ENCODE data around the gene NRG2. TPM values are rescaled to one million over a fixed set of nuclear protein-coding genes. Genes with fewer than 3 reads are reported as not detected.

Gene NRG2
- total and polyA plus RNA-seq, 2 experiments from 2014 or later = 0.37 to 1.3 TPM

DNA sequence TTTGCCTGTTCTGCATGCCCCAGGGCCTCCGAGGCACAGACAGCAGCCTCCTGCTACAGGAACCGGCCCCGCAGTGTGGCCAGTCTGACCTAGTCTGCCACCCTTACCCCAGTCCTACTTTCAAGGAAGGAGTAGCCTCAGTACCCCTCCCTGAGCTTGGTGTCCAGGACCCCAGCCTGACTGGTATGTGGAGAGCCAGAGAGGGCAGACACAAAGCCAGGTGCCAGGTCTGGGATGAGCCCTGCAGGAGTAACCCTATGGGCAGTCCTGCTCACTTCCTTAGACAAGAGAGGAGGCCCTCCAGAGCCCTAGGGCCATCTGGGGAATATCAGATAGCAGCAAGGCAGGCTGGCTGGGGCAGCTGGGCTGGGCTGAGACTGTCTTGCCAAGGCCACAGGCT is 67.8 kb downstream of the NRG2 start:
- no peaks in the 10 kb centered on the region for H3K36me3 Mint-ChIP-seq (ENCODE audit: low read depth)
- H3K27me3 Mint-ChIP-seq (ENCODE audit: insufficient read depth, low read depth, poor library complexity) = peaks cover 3% of the 10 kb centered on the region
- H3K27ac ChIP-seq (ENCODE audit: low read depth) = no peak overlapping the region
- ATAC-seq (no peak; the same call in 2 of the 3 replicates), DNase-seq (ENCODE audit: low spot score) (no peak)
- H3K9me3 Mint-ChIP-seq = no peaks in the 10 kb centered on the region
- no peaks in the 10 kb centered on the region for H3K4me1 ChIP-seq (ENCODE audit: insufficient read depth)
- no peaks in the 10 kb centered on the region for H3K4me1 Mint-ChIP-seq
- H3F3A ChIP-seq (replicated peaks; ENCODE audit: low read depth) = no peaks in the 10 kb centered on the region
- H3K27me3 ChIP-seq (ENCODE audit: insufficient read depth) = no peaks in the 10 kb centered on the region
- no peak overlapping the region for H3K4me3 ChIP-seq
- TF ChIP-seq EZH2phosphoT487 (IDR thresholded peaks at IDR 0.05; ENCODE audit: unreplicated experiment) (no peak), ZNF114 (CRISPR knock-in tag; IDR thresholded peaks at IDR 0.05) (no peak), JUNB (IDR thresholded peaks at IDR 0.05; ENCODE audit: unreplicated experiment) (no peak), NANOG (IDR thresholded peaks at IDR 0.05; ENCODE audit: borderline replicate concordance) (no peak), CREB1 (CRISPR knock-in tag; IDR thresholded peaks at IDR 0.05; ENCODE audit: low read depth) (no peak)
- TF ChIP-seq, protein P1, sequence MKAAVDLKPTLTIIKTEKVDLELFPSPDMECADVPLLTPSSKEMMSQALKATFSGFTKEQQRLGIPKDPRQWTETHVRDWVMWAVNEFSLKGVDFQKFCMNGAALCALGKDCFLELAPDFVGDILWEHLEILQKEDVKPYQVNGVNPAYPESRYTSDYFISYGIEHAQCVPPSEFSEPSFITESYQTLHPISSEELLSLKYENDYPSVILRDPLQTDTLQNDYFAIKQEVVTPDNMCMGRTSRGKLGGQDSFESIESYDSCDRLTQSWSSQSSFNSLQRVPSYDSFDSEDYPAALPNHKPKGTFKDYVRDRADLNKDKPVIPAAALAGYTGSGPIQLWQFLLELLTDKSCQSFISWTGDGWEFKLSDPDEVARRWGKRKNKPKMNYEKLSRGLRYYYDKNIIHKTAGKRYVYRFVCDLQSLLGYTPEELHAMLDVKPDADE (IDR thresholded peaks at IDR 0.05) = no peak
- TF ChIP-seq, protein P2, sequence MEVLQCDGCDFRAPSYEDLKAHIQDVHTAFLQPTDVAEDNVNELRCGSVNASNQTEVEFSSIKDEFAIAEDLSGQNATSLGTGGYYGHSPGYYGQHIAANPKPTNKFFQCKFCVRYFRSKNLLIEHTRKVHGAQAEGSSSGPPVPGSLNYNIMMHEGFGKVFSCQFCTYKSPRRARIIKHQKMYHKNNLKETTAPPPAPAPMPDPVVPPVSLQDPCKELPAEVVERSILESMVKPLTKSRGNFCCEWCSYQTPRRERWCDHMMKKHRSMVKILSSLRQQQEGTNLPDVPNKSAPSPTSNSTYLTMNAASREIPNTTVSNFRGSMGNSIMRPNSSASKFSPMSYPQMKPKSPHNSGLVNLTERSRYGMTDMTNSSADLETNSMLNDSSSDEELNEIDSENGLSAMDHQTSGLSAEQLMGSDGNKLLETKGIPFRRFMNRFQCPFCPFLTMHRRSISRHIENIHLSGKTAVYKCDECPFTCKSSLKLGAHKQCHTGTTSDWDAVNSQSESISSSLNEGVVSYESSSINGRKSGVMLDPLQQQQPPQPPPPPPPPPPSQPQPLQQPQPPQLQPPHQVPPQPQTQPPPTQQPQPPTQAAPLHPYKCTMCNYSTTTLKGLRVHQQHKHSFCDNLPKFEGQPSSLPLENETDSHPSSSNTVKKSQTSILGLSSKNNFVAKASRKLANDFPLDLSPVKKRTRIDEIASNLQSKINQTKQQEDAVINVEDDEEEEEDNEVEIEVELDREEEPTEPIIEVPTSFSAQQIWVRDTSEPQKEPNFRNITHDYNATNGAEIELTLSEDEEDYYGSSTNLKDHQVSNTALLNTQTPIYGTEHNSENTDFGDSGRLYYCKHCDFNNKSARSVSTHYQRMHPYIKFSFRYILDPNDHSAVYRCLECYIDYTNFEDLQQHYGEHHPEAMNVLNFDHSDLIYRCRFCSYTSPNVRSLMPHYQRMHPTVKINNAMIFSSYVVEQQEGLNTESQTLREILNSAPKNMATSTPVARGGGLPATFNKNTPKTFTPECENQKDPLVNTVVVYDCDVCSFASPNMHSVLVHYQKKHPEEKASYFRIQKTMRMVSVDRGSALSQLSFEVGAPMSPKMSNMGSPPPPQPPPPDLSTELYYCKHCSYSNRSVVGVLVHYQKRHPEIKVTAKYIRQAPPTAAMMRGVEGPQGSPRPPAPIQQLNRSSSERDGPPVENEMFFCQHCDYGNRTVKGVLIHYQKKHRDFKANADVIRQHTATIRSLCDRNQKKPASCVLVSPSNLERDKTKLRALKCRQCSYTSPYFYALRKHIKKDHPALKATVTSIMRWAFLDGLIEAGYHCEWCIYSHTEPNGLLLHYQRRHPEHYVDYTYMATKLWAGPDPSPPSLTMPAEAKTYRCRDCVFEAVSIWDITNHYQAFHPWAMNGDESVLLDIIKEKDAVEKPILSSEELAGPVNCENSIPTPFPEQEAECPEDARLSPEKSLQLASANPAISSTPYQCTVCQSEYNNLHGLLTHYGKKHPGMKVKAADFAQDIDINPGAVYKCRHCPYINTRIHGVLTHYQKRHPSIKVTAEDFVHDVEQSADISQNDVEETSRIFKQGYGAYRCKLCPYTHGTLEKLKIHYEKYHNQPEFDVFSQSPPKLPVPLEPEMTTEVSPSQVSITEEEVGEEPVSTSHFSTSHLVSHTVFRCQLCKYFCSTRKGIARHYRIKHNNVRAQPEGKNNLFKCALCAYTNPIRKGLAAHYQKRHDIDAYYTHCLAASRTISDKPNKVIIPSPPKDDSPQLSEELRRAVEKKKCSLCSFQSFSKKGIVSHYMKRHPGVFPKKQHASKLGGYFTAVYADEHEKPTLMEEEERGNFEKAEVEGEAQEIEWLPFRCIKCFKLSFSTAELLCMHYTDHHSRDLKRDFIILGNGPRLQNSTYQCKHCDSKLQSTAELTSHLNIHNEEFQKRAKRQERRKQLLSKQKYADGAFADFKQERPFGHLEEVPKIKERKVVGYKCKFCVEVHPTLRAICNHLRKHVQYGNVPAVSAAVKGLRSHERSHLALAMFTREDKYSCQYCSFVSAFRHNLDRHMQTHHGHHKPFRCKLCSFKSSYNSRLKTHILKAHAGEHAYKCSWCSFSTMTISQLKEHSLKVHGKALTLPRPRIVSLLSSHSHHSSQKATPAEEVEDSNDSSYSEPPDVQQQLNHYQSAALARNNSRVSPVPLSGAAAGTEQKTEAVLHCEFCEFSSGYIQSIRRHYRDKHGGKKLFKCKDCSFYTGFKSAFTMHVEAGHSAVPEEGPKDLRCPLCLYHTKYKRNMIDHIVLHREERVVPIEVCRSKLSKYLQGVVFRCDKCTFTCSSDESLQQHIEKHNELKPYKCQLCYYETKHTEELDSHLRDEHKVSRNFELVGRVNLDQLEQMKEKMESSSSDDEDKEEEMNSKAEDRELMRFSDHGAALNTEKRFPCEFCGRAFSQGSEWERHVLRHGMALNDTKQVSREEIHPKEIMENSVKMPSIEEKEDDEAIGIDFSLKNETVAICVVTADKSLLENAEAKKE (CRISPR knock-in tag; IDR thresholded peaks at IDR 0.05) = no peak
- no peaks in the 10 kb centered on the region for H3K9me2 ChIP-seq (ENCODE audit: insufficient read depth)
- H3K4me3 Mint-ChIP-seq = no peak overlapping the region
- H3K79me2 ChIP-seq (replicated peaks; ENCODE audit: insufficient read depth) = no peaks in the 10 kb centered on the region
- H3K4me2 ChIP-seq = no peak overlapping the region
- no peaks in the 10 kb centered on the region for H4K20me1 ChIP-seq (replicated peaks; ENCODE audit: insufficient read depth)
- no peaks in the 10 kb centered on the region for H3K36me3 ChIP-seq (ENCODE audit: insufficient read depth)
- no peak overlapping the region for H2AFZ ChIP-seq
- no peak overlapping the region for H3K27ac Mint-ChIP-seq

Measured in GM23338 (cell line).